ENCODE results near the gene B9D1.

DNA sequence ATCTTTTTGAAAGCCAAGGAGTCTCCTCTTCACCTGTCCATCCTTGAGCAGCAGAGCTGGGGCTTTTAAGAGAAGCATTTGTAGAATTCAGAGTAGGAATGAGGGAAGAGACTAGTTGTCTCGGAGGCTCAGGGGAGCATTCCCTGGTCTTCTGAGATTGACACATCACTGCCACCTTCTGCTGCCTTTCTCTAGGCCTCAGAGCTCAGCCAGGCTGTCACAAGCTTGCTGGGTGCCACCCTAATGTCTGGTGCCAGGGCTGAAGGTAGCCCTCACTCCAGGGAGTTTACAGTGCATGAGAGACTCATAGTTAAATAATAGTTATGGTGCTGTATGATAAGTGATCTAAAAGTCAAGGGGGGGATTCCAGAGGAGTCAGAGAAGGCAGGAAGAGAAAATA, 39.7 kb downstream of the B9D1 start:
- TF ChIP-seq, protein P1, sequence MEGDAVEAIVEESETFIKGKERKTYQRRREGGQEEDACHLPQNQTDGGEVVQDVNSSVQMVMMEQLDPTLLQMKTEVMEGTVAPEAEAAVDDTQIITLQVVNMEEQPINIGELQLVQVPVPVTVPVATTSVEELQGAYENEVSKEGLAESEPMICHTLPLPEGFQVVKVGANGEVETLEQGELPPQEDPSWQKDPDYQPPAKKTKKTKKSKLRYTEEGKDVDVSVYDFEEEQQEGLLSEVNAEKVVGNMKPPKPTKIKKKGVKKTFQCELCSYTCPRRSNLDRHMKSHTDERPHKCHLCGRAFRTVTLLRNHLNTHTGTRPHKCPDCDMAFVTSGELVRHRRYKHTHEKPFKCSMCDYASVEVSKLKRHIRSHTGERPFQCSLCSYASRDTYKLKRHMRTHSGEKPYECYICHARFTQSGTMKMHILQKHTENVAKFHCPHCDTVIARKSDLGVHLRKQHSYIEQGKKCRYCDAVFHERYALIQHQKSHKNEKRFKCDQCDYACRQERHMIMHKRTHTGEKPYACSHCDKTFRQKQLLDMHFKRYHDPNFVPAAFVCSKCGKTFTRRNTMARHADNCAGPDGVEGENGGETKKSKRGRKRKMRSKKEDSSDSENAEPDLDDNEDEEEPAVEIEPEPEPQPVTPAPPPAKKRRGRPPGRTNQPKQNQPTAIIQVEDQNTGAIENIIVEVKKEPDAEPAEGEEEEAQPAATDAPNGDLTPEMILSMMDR (IDR thresholded peaks at IDR 0.05; ENCODE audit: low read depth, low read length), result no peak
- TF ChIP-seq EZH2phosphoT487 (IDR thresholded peaks at IDR 0.05; ENCODE audit: low read depth), result no peak

Data from OCI-LY3 (cell line).